NCI-H510A treated with DMSO at 0.1 percent for 48 hours (cell line): ENCODE data around the gene TOMM5.

Experiments used
- DNase-seq: peaks from one replicate; lab custom pipeline; 2025; lab: John Stamatoyannopoulos, UW

Gene TOMM5

DNA sequence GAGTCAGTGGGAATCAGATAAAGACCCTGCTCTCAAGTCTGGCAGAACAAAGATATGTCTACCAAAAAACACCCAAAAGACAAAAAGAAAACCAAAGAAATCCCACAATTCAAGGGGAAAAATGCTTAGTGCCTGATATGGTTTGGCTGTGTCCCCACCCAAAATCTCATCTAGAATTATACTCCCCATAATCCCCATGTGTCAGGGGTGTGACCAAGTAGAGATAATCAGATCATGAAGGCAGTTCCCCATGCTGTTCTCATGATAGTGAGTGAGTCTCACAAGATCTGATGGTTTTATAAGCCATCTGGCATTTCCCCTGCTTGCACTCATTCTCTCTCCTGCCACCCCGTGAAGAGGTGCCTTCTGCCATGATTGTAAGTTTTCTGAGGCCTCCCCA is 29.6 kb downstream of the TOMM5 start:
- no peak for DNase-seq

- DNase-seq = no peak
These were observed 30.7 kb downstream of the TOMM5 start for GRCh38 chr9:37561682-37562081.

DNA sequence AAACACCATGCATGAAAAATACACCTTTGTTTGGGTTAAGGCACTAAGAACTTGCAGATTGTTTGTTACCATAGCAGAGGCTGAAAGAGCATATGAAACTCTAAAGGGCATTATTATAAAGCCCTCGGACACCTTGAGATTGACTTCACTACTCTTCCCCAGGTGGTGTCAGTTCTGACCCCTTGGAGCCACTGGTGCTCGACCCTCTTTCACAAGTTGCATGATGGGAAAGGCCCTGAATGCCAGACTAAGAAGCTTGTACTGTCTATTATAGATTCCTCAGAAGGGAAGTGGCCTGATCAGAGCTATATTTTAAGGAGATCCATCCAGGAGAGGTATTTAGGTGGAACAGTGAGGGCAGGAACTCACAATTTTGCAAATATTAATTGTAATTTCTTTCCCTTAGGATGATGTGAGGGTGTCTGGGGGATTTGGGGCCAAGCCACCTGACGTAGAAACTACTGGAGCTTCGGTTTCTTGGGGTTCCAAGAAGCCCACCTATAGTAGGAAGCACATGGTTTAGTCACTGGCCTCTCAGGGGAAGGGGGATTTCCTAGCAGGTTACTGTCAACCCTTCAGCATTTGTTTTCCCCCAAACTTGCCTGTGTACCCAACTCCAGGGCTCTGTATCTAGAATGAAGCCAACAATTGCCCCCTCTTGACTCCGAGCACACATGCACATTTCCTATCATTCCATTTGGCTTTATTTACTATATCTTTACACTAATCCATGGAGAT is 32.4 kb downstream of the TOMM5 start:
- DNase-seq = no peak

DNA sequence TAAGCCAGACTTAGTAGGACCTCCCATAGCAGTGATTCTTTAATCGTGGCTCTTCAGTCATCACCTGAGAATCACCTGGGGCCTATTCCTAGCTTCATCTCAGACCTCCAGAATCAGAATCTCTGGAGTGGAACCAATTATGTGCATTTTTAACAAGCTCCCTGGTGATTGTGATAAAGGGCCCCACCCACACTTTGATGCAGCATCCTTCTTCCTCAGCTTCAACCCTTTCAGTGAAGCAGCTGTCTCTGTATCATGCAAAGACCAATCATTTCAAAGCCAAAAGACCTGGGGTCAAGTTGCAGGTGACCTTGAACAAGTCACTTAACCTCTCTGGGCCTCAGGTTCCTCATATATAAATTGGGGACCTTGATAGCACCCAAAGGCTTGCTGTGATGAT is 33.3 kb downstream of the TOMM5 start:
- DNase-seq = no peak

- DNase-seq = no peak
These were observed 36.6 kb downstream of the TOMM5 start for GRCh38 chr9:37555786-37556185.

- no peak for DNase-seq
These were observed 38.1 kb downstream of the TOMM5 start for GRCh38 chr9:37554318-37554717.

DNA sequence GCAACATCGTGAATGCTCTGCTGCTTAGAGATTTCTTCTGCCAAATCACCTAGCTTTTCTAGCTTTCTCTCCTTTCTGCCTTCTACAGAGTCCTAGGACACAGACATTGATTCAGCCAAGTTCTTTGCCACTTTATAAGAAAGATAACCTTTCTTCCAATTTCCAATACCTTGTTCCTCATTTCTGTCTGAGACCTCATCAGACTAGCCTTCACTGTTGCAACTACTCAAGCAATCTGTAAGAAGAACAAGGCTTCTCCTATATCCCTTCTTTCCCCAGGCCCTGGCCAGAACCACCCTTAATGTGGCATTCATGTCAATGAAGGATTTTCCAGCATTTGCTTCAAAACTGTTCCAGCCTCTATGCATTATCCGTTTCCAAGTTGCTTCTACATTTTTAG is 40.5 kb downstream of the TOMM5 start:
- DNase-seq = no peak

GRCh38 chr9:37551468-37551867 is 40.9 kb downstream of the TOMM5 start:
- DNase-seq = no peak

GRCh38 chr9:37550781-37551180 is 41.6 kb downstream of the TOMM5 start:
- no peak for DNase-seq

GRCh38 chr9:37549527-37549926 is 42.9 kb downstream of the TOMM5 start:
- DNase-seq = no peak

DNA sequence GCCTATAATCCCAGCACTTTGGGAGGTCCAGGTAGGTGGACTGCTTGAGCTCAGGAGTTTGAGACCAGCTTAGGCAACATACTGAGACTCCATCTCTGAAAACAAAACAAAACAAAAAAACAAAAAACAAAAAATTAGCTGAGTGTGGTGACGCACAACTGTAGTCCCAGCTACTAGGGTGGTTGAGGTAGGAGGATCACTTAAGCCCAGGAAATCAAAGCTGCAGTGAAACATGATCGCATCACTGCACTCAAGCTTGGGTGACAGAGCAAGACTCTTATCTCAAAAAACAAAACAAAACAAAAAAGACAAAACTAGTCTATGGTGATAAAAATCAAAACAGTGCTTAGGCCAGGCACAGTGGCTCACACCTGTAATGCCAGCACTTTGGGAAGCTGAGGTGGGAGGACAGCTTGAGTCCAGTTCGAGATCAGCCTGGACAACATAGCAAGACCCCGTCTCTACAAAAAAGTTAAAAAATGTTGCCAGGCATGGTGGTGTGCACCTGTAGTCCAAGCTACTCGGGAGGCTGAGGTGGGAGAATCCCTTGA is 45.0 kb downstream of the TOMM5 start:
- no peak for DNase-seq

GRCh38 chr9:37543468-37543867 is 48.9 kb downstream of the TOMM5 start:
- no peak for DNase-seq

GRCh38 chr9:37542895-37543294 is 49.5 kb downstream of the TOMM5 start:
- DNase-seq = no peak

- DNase-seq = no peak
These were observed 49.9 kb downstream of the TOMM5 start for GRCh38 chr9:37542488-37542887.

- DNase-seq = no peak
These were observed 50.9 kb downstream of the TOMM5 start for GRCh38 chr9:37541465-37541864.

GRCh38 chr9:37540634-37541033 is 51.8 kb downstream of the TOMM5 start:
- no peak for DNase-seq

DNA sequence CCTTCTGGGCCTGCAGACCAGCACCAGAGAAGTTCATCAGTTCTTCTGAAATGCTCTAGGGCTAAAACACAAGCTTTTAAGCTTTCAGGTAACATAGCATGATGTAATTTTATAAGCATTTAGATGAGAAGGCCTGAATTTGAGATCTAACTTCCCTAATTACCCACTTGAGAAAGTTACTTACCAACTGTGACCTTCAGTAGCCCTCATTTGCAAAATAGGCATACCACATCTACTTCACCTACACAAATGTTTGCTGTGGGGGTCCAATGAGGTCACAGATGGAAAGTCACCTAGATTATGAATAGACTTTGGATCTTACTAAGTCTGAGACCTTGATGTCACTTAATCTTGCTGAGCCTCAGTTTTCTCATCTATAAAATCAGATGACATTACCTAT is 52.8 kb downstream of the TOMM5 start:
- no peak for DNase-seq
